ENCODE data around the gene SOX6.

The SOX6 gene

GRCh38 chr11:16160146-16160545 is 196.2 kb downstream of the SOX6 start:
- Histone ChIP-seq H3K4me1 (ENCODE audit: insufficient read depth, low read length, severe bottlenecking) (no peaks in the 10 kb centered on the region), H3K36me3 (ENCODE audit: insufficient read depth, low read length) (no peaks in the 10 kb centered on the region), H3K79me2 (ENCODE audit: insufficient read depth, low read length) (no peaks in the 10 kb centered on the region), H3F3A (ENCODE audit: insufficient read depth, low read length) (no peaks in the 10 kb centered on the region), H3K27me3 (ENCODE audit: insufficient read depth, low read length) (no peaks in the 10 kb centered on the region), H4K20me1 (ENCODE audit: insufficient read depth, low read length) (no peaks in the 10 kb centered on the region), H3K4me2 (ENCODE audit: low read length) (no peak overlapping the region), H3K9me2 (ENCODE audit: low read depth, low read length) (no peaks in the 10 kb centered on the region), H3K27ac (ENCODE audit: low read depth, low read length, poor library complexity, severe bottlenecking) (no peak overlapping the region), H3K9ac (ENCODE audit: low read length) (no peak overlapping the region), H3K4me3 (ENCODE audit: low read depth, low read length, poor library complexity, severe bottlenecking) (no peak overlapping the region), H2AFZ (ENCODE audit: low read length) (no peak overlapping the region), H3K9me3 (ENCODE audit: low read length) (no peaks in the 10 kb centered on the region)
- TF ChIP-seq EZH2 (IDR thresholded peaks at IDR 0.05; ENCODE audit: borderline replicate concordance, low read length), result no peak
- TF ChIP-seq, protein P1, sequence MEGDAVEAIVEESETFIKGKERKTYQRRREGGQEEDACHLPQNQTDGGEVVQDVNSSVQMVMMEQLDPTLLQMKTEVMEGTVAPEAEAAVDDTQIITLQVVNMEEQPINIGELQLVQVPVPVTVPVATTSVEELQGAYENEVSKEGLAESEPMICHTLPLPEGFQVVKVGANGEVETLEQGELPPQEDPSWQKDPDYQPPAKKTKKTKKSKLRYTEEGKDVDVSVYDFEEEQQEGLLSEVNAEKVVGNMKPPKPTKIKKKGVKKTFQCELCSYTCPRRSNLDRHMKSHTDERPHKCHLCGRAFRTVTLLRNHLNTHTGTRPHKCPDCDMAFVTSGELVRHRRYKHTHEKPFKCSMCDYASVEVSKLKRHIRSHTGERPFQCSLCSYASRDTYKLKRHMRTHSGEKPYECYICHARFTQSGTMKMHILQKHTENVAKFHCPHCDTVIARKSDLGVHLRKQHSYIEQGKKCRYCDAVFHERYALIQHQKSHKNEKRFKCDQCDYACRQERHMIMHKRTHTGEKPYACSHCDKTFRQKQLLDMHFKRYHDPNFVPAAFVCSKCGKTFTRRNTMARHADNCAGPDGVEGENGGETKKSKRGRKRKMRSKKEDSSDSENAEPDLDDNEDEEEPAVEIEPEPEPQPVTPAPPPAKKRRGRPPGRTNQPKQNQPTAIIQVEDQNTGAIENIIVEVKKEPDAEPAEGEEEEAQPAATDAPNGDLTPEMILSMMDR (IDR thresholded peaks at IDR 0.05; ENCODE audit: low read length), result no peak

GRCh38 chr11:16158426-16158994 is 197.8 kb downstream of the SOX6 start:
- no peaks in the 10 kb centered on the region for H3K27me3 ChIP-seq (ENCODE audit: insufficient read depth, low read length)
- no peaks in the 10 kb centered on the region for H3K9me2 ChIP-seq (ENCODE audit: low read depth, low read length)
- no peak overlapping the region for H3K9ac ChIP-seq (ENCODE audit: low read length)
- no peak overlapping the region for H2AFZ ChIP-seq (ENCODE audit: low read length)
- no peaks in the 10 kb centered on the region for H4K20me1 ChIP-seq (ENCODE audit: insufficient read depth, low read length)
- H3K79me2 ChIP-seq (ENCODE audit: insufficient read depth, low read length), result no peaks in the 10 kb centered on the region
- no peaks in the 10 kb centered on the region for H3K36me3 ChIP-seq (ENCODE audit: insufficient read depth, low read length)
- H3F3A ChIP-seq (ENCODE audit: insufficient read depth, low read length), result no peaks in the 10 kb centered on the region
- no peak overlapping the region for H3K4me2 ChIP-seq (ENCODE audit: low read length)
- TF ChIP-seq, protein P1 (IDR thresholded peaks at IDR 0.05; ENCODE audit: low read length), result no peak
- no peak for TF ChIP-seq EZH2 (IDR thresholded peaks at IDR 0.05; ENCODE audit: borderline replicate concordance, low read length)
- no peaks in the 10 kb centered on the region for H3K9me3 ChIP-seq (ENCODE audit: low read length)
- no peaks in the 10 kb centered on the region for H3K4me1 ChIP-seq (ENCODE audit: insufficient read depth, low read length, severe bottlenecking)
- no peak overlapping the region for H3K27ac ChIP-seq (ENCODE audit: low read depth, low read length, poor library complexity, severe bottlenecking)
- no peak overlapping the region for H3K4me3 ChIP-seq (ENCODE audit: low read depth, low read length, poor library complexity, severe bottlenecking)

DNA sequence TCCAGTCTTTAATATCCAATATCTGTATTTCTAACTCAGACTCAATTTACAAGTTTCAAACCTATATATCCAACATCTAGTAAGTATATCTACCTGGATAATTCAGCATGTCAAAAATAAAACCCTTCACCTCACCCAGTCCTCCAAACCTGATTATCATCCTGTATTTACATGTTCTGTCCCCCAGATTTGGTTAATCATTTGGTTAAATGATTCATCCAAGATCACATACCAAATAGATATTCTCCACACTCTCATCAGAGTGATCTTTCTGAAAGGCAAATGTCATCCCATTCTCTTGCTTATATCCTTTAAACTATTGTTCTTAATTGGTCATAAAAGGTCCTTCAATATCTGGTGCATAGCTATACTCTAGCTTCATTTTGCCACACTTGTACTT is 199.0 kb downstream of the SOX6 start:
- H3K27me3 ChIP-seq (ENCODE audit: insufficient read depth, low read length), result no peaks in the 10 kb centered on the region
- no peaks in the 10 kb centered on the region for H3K9me2 ChIP-seq (ENCODE audit: low read depth, low read length)
- no peak overlapping the region for H3K9ac ChIP-seq (ENCODE audit: low read length)
- TF ChIP-seq, protein P1 (IDR thresholded peaks at IDR 0.05; ENCODE audit: low read length), result no peak
- no peak for TF ChIP-seq EZH2 (IDR thresholded peaks at IDR 0.05; ENCODE audit: borderline replicate concordance, low read length)
- H3K36me3 ChIP-seq (ENCODE audit: insufficient read depth, low read length), result no peaks in the 10 kb centered on the region
- no peaks in the 10 kb centered on the region for H4K20me1 ChIP-seq (ENCODE audit: insufficient read depth, low read length)
- no peaks in the 10 kb centered on the region for H3K4me1 ChIP-seq (ENCODE audit: insufficient read depth, low read length, severe bottlenecking)
- H3K9me3 ChIP-seq (ENCODE audit: low read length), result no peaks in the 10 kb centered on the region
- H3K27ac ChIP-seq (ENCODE audit: low read depth, low read length, poor library complexity, severe bottlenecking), result no peak overlapping the region
- H3K79me2 ChIP-seq (ENCODE audit: insufficient read depth, low read length), result no peaks in the 10 kb centered on the region
- H3K4me3 ChIP-seq (ENCODE audit: low read depth, low read length, poor library complexity, severe bottlenecking), result no peak overlapping the region
- H3F3A ChIP-seq (ENCODE audit: insufficient read depth, low read length), result no peaks in the 10 kb centered on the region
- no peak overlapping the region for H2AFZ ChIP-seq (ENCODE audit: low read length)
- H3K4me2 ChIP-seq (ENCODE audit: low read length), result no peak overlapping the region
